GM12875 (cell line): ENCODE results near the gene LRBA.

ENCODE experiments used
- H3K4me3 ChIP-seq: one replicate; pipeline ENCODE4 v1.5.1; 2011; ENCODE audit warnings: low read depth, low read length, control low read depth
- TF ChIP-seq, protein P1 (sequence below): IDR thresholded peaks from 2 replicates; pipeline ENCODE4 v1.5.1; 2011; ENCODE audit warnings: low read depth, mild to moderate bottlenecking, control low read depth, inconsistent platforms, low read length, moderate library complexity, borderline replicate concordance; ENCODE audit not compliant: insufficient read depth

Gene LRBA

DNA sequence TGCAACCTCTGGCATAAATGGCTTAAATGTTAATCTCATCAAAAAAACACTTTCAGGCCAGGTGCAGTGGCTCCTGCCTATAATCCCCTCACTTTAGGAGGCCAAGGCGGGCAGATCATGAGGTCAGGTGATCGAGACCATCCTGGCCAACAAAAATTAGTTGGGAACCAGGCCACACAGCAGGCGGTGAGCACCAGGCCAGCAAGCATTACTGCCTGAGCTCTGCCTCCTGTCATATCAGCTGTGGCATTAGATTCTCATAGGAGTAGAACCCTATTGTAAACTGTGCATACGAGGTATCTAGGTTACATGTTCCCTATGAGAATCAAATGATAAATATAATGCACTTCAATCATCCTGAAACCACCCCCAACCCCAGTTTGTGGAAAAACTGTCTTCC is 125.8 kb downstream of the LRBA start:
- H3K4me3 ChIP-seq, result no peak overlapping the region
- TF ChIP-seq, protein P1, sequence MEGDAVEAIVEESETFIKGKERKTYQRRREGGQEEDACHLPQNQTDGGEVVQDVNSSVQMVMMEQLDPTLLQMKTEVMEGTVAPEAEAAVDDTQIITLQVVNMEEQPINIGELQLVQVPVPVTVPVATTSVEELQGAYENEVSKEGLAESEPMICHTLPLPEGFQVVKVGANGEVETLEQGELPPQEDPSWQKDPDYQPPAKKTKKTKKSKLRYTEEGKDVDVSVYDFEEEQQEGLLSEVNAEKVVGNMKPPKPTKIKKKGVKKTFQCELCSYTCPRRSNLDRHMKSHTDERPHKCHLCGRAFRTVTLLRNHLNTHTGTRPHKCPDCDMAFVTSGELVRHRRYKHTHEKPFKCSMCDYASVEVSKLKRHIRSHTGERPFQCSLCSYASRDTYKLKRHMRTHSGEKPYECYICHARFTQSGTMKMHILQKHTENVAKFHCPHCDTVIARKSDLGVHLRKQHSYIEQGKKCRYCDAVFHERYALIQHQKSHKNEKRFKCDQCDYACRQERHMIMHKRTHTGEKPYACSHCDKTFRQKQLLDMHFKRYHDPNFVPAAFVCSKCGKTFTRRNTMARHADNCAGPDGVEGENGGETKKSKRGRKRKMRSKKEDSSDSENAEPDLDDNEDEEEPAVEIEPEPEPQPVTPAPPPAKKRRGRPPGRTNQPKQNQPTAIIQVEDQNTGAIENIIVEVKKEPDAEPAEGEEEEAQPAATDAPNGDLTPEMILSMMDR, result no peak

- TF ChIP-seq, protein P1, result no peak
- H3K4me3 ChIP-seq, result no peak overlapping the region
Measured at GRCh38 chr4:150888625-150889024, 126.5 kb downstream of the LRBA start.

DNA sequence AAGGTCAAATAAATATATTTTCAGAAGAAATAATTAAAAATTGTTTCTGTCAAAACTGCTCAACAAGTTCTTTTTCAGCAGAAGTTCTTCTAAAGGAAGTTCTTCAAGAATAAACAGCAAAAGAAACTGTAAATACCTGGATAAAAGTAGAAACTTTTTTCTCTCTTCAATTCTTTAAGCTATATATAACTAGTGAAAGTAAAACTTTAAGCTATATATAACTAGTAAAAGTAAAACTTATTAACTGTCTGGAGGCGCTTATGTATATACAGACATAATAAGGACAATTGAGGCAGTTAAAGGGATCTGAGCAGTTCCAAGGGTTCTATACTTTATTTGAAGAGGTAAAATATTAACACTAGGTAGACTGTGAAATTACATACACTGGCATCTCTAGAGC is 126.9 kb downstream of the LRBA start:
- H3K4me3 ChIP-seq, result no peak overlapping the region
- TF ChIP-seq, protein P1, result no peak

GRCh38 chr4:150886597-150886996 is 128.5 kb downstream of the LRBA start:
- TF ChIP-seq, protein P1, result no peak
- H3K4me3 ChIP-seq, result no peak overlapping the region

- TF ChIP-seq, protein P1, result no peak
- no peak overlapping the region for H3K4me3 ChIP-seq
Measured at GRCh38 chr4:150884625-150885024, 130.5 kb downstream of the LRBA start.

DNA sequence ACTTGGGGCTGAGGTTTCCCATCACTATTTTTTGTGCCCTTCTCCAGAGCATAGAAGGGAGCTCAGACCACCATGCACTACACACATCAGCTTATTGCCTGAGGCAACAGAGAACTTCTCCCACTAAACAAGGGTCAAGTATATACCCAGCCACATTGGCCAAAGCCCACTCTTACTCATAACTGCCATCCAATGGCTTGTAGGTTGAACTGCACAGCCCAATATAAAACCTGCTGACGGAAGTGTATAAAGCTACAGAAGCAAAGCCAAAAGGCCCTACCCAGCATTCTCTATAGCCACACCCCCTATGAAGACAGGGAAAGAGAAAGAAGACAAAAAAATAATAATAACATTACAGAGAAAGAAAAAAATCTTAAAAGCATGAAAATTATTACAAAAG is 139.7 kb downstream of the LRBA start:
- no peak overlapping the region for H3K4me3 ChIP-seq
- TF ChIP-seq, protein P1, result no peak

DNA sequence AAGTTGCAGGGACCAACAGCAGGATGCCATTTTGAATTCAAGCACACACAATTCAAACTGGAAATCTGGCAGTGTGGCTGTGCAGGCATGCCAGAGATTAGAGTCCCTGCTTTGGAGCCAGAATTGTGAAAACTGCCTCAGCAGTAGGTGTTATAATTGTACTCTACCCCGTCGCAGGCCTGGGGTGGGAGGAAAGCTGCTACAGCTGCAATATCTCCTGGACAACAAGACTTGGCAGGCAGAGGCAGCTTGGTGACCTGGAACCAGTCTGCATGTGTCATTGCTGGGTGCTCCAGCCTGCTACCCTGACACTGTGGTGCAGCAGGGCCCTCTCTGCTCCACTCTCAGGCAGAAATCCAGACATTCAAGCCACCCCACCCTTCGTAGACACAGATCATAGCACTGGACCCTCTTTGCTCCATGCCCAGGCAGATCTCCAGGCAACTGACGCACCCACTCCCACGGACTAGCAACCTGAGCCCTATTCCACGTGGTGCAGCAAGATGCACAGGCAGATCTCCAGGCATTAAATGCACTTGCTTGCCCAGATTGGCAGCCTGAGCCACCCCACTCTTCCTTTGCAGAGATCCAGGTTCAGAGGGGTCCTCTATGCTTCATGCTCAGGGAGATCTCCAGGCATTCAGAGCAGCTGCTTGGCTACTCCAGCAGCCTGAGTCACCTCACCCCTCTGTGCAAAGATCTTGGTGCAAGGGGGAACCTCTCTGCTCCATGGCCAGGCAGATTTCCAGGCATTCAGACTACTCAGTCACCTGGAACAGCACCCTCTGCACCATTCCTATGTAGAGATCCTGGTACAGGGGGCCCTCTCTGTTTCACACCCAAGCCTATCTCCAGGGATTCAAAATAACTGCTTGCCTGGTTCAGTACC is 140.5 kb downstream of the LRBA start:
- H3K4me3 ChIP-seq, result no peak overlapping the region
- TF ChIP-seq, protein P1, result no peak
